Measurements from ENCODE around the gene RPS19BP1.

GRCh38 chr22:39535831-39536449 is 3.4 kb upstream of the RPS19BP1 start:
- TF ChIP-seq CTCF (IDR thresholded peaks at IDR 0.05; ENCODE audit: insufficient read depth, low read depth, low read length) = no peak
- no peak for TF ChIP-seq EZH2 (IDR thresholded peaks at IDR 0.05; ENCODE audit: insufficient read depth, low read length)

Data from astrocyte (in vitro differentiated cells and primary cell).